ENCODE data around the gene KIF25.

GRCh38 chr6:168061269-168062210 lies 64.1 kb downstream of the KIF25 start:
- TF ChIP-seq CTCF (IDR thresholded peaks at IDR 0.05), result no peak
- no peak for TF ChIP-seq POLR2A (IDR thresholded peaks at IDR 0.05)

Data from uterus (tissue), 2 donors.